GM06990 (cell line): ENCODE results near the gene EML6.

ENCODE experiments used
- DNase-seq: peaks from one replicate; pipeline ENCODE4 v3.0.0-alpha.2; 2011; ENCODE audit not compliant: insufficient read length; ENCODE audit errors: extremely low read depth
- H3K27me3 ChIP-seq: replicated peaks from 2 replicates; pipeline ENCODE4 v1.6.0; 2011; ENCODE audit warnings: low read length; ENCODE audit not compliant: control insufficient read depth, insufficient read depth
- H3K36me3 ChIP-seq: 2 replicates; pipeline ENCODE4 v1.5.1; 2011; ENCODE audit warnings: low read length; ENCODE audit not compliant: control insufficient read depth, insufficient read depth
- H3K4me3 ChIP-seq: replicated peaks from 2 replicates; pipeline ENCODE4 v1.5.1; 2011; ENCODE audit warnings: low read depth, mild to moderate bottlenecking, control low read depth, low read length
- CTCF ChIP-seq: IDR thresholded peaks from 2 replicates; pipeline ENCODE4 v1.5.1; 2011; ENCODE audit warnings: low read length, control low read depth, mild to moderate bottlenecking, inconsistent platforms; ENCODE audit not compliant: insufficient read depth, poor library complexity, severe bottlenecking

The EML6 gene

GRCh38 chr2:54772531-54772930, 49.1 kb downstream of the EML6 start:
- Histone ChIP-seq H3K27me3 (no peaks in the 10 kb centered on the region; the same call in 1 of the 2 replicates), H3K36me3 (no peaks in the 10 kb centered on the region), H3K4me3 (no peak overlapping the region)
- no peak for TF ChIP-seq CTCF
- DNase-seq, result no peak

- TF ChIP-seq CTCF, result no peak
- DNase-seq, result no peak
- no peaks in the 10 kb centered on the region for H3K36me3 ChIP-seq
- no peaks in the 10 kb centered on the region; the same call in 1 of the 2 replicates for H3K27me3 ChIP-seq
- no peak overlapping the region for H3K4me3 ChIP-seq
These were observed 49.8 kb downstream of the EML6 start for GRCh38 chr2:54773233-54773632.

- TF ChIP-seq CTCF, result no peak
- DNase-seq, result no peak
- Histone ChIP-seq H3K4me3 (no peak overlapping the region), H3K36me3 (no peaks in the 10 kb centered on the region), H3K27me3 (no peaks in the 10 kb centered on the region; the same call in 1 of the 2 replicates)
These were observed 50.4 kb downstream of the EML6 start for GRCh38 chr2:54773838-54774237.

- no peaks in the 10 kb centered on the region for H3K36me3 ChIP-seq
- H3K27me3 ChIP-seq, result no peaks in the 10 kb centered on the region; the same call in 1 of the 2 replicates
- no peak for TF ChIP-seq CTCF
- H3K4me3 ChIP-seq, result no peak overlapping the region
- DNase-seq, result no peak
These were observed 52.2 kb downstream of the EML6 start for GRCh38 chr2:54775710-54776109.

- TF ChIP-seq CTCF, result no peak
- DNase-seq, result no peak
- H3K4me3 ChIP-seq, result no peak overlapping the region
- no peaks in the 10 kb centered on the region; the same call in 1 of the 2 replicates for H3K27me3 ChIP-seq
- no peaks in the 10 kb centered on the region for H3K36me3 ChIP-seq
These were observed 53.0 kb downstream of the EML6 start for GRCh38 chr2:54776494-54776893.

GRCh38 chr2:54783349-54783748, 59.9 kb downstream of the EML6 start:
- TF ChIP-seq CTCF, result no peak
- Histone ChIP-seq H3K4me3 (no peak overlapping the region), H3K36me3 (no peaks in the 10 kb centered on the region), H3K27me3 (no peaks in the 10 kb centered on the region; the same call in 1 of the 2 replicates)
- DNase-seq, result no peak
